ENCODE results near the gene XK.

DNA sequence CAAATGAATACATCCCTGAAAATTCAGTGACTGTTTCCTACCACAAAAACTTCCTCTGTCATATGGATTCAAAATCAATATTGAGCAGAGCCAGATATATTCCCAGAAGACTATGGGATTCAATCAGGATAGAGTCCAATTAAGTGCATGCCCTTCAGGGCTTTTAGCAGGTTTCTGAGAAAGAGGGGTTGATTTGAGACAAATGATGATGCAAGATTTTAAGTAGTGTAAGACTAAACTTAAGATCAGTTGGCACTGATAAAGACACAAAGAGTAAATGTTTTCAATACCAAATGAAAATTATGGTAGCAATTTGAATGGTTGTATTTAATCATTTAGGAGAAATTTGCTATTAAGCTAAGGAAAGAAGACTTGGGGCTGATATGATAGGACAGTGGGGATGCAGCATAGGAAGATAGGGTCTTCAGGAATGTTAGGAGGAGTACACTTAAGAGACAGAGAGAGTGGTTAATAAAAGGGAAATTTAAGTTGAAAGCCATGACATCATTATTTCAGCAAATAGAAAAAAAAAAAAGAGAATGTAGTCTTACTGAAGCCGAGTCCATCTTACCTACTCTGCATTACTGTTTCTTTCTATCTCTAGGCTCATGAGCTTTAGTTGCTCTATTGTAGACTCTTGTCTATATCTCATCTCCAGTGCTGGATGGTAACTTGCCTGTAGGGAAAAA, 32.0 kb upstream of the XK start:
- TF ChIP-seq CTCF (IDR thresholded peaks at IDR 0.05; ENCODE audit: insufficient read depth, low read length, poor library complexity, severe bottlenecking), result no peak
- TF ChIP-seq EZH2phosphoT487 (conservative IDR thresholded peaks at IDR 0.05; ENCODE audit: low read length), result no peak

Data from SU-DHL-6 (cell line).